ENCODE results near the gene PAX3.

DNA sequence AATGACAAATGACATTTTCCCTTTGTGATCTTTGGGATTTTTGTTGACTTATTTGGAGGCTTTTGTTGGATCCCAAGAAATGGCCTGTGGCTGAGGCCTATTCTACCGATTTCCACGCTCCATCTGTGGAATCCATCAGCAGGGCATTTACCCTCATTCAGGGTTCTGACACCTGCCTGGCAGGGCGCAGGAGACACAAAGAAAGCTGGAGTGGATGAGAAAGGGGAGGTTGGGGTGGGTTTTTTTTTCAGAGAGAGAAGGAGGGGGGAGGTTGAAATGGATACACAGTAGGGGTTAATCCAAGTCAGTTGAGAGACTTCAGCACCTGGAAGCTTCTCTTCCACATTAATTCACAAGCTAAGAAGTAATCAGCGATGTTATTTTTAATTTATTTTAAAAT, 59.7 kb downstream of the PAX3 start:
- TF ChIP-seq, protein P1, sequence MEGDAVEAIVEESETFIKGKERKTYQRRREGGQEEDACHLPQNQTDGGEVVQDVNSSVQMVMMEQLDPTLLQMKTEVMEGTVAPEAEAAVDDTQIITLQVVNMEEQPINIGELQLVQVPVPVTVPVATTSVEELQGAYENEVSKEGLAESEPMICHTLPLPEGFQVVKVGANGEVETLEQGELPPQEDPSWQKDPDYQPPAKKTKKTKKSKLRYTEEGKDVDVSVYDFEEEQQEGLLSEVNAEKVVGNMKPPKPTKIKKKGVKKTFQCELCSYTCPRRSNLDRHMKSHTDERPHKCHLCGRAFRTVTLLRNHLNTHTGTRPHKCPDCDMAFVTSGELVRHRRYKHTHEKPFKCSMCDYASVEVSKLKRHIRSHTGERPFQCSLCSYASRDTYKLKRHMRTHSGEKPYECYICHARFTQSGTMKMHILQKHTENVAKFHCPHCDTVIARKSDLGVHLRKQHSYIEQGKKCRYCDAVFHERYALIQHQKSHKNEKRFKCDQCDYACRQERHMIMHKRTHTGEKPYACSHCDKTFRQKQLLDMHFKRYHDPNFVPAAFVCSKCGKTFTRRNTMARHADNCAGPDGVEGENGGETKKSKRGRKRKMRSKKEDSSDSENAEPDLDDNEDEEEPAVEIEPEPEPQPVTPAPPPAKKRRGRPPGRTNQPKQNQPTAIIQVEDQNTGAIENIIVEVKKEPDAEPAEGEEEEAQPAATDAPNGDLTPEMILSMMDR (IDR thresholded peaks at IDR 0.05; ENCODE audit: borderline replicate concordance, extremely low read depth, low read length, poor library complexity, severe bottlenecking) = no peak
- TF ChIP-seq EZH2 (IDR thresholded peaks at IDR 0.05; ENCODE audit: borderline replicate concordance, low read depth, low read length, severe bottlenecking) = no peak
